NCI-H1930 (cell line): ENCODE measurements around the gene CKAP5.

Experiments
- DNase-seq, 2 experiments: peaks; one replicate each; lab custom pipeline; 2025; lab: John Stamatoyannopoulos, UW

Gene CKAP5

DNA sequence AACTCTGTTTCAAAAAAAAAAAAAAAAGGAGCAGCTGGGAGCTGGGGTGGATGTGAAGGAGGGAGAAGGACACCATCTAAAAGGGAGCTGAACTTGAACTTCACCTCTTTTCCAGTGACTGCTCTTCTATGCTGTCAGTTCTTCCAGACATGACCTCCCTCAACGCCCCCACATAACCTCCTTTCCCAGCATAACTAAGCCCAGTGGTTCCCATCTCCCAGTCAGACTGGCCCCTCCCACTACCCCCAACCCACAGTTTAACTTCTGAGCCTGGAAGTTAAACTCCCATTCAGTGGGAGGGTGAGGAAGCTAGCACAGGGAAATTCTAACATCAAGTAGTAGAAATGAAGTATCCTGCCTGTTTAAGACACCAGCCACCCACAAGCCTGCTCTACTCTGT lies 147.5 kb downstream of the CKAP5 start:
- no peak for DNase-seq

DNA sequence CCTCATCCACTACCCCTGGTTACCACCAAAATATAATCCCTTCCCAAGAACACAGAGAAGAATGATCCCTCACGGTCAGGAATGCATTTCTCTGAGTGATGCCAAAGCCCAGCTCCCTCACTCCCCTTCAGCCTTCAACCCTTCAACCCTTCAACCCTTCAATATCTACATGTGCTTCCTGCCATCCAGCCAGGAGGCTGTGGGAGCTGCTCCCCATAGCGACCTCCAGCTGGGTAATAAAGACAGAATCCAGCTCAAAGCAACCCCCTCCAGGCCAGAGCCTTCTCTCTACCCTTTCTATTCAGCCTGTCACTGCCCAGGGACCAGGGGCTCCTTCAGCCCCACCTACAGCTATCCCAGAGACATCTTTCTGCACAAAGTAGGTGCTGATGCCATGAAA lies 148.4 kb downstream of the CKAP5 start:
- no peak for DNase-seq

DNA sequence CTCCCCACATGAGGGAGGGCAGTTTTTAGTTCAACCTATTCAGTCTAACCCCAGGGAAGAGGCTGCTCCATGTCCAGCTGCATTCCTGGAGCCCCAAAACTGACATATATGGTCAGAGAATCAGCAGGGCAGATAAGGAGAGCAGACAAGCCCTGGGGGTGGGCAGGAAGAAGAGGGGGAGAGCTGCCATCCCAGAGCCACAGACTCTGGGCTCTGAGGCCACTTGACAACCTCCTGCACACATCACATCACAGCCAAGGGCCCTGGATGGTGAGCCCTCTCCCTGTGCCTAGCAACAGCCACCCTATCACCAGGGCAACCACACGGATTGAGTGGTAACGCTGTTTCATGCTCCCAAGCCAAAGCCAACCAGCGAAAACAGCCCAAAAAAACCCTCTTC lies 148.8 kb downstream of the CKAP5 start:
- no peak for DNase-seq

DNA sequence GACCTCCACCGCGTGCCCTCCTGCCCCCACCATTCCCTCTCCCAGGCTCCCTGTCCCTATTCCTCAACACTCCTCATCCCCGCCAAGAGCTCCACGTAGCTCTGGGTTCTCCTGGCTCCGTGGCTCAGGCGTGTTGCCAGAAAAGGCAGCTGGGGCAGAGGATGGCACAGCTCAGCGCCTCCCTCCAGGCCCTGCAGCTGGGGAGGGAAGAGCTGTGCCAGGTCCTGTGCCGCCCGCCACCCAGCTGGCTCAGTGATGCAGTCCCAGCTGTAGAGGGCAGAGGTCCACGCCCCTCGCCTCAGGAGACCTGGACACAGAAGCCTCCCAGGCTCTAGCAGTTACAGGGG lies 149.9 kb downstream of the CKAP5 start:
- DNase-seq: no peak

DNA sequence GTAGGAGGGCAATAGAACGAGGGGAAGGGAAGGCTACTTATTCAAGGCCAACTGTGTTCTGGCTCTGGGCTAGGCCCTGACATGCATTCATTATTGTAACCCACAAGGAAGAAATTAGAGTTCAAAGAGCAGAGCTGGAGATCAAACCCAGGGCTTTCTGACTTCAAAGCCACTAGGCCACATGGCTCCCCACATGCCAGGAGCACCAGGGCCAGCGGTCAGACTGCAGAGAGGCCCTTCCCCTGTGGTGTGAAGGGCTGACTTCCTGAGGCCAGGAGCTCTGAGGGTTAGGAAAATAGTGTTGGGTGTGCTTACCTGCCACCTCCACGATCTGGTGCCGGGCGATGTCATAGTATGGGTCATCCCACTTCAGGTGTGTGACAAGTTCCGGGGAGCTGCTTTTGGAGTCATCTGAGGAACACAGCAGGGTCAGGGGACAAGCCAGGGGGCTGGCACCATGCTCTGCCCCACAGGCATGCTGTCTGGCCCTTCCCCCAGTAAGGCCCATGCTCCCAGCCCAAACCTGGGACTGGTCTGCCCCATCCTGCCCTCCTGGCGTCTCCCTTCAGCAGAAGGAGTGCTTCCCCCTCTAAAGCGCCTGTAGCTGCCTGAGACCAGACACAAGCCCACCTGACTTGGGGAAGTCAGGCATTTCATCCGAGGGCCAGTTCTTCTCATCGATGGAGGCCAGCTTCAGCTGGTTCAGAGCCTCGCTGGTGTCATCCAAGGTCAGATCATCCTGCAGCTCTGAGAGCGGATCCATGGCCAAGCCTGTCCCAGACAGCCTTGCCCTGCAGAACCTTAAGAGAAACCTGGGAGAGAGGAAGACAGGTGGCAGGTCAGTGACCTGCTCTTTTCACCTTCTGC lies 150.5 kb downstream of the CKAP5 start:
- DNase-seq: no peak

DNA sequence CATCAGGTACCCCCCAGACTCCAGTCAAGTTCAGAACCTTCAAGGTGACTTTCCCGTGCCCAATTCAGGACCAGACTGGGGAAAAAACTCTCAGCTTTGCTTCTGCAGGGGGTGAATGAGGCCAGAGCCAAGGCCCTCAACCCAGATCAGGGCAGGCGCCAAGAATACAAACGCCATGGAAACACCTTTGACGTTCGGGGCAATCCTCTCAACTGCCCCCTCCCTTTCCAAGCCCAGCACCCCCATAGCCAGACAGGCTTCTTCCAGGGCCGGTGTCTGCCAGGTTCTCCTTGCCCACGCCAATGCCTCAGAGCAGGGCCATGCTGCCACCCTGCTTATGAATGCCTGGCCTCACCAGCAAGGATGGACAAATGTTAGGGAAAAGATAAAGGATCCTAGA lies 151.5 kb downstream of the CKAP5 start:
- no peak for DNase-seq

DNA sequence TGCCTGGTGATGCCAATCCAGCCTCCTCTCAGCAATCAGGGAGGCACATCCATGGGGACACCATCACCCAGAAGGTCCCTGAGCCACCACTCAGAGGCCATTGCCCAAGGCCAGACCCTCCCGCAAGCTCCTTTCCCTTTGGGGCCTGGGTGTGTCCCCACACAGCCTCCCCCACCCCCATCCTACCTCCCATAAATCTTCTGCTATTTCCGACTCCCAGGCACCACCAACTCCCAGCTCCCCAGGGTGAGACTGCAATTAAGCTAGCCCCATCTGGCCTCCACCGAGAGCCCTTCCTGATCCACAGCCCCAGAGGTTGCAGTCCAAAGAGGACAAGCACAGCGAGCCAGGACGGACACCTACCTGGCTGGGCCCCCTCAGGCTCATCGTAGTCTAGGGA lies 152.0 kb downstream of the CKAP5 start:
- DNase-seq: no peak

DNA sequence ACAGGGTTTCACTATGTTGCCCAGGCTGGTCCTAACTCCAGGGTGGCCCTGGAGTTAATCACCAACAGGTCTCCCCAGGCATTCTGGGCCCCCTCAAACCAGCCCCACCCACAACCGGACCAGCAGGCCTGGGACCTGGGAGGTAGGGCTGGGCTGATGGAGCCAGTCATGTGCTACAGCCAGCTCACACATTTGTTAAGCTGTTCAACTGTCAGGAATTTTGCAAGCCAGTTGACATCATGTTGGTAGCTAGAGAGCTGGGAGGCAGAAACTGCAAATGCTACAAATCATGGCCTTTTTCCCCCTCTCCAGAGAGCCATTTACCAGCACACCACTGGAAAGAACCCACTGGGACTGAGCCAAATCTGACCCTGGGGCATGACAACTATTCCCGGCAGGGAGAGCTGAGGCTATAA lies 152.5 kb downstream of the CKAP5 start:
- DNase-seq: no peak
